RWPE2 (cell line): ENCODE measurements around the gene PRDM16.

Experiments used
- ATAC-seq: fragments of 200-7000 bp; cut with Tn5 transposase; 3 replicates; pipeline ENCODE4 v1.9.1; 2021; ENCODE audit warnings: low read depth
- DNase-seq: peaks from one replicate; pipeline ENCODE4 v3.0.0-alpha.2; 2020; ENCODE audit warnings: low spot score
- H3K27ac ChIP-seq: fragments of 450-650 bp; 2 replicates; pipeline ENCODE4 v1.5.1; 2017; ENCODE audit warnings: mild to moderate bottlenecking; ENCODE audit not compliant: poor library complexity, severe bottlenecking
- H3K27me3 ChIP-seq: fragments of 250-450 bp; sonication (Bioruptor Pico); 2 replicates; pipeline ENCODE4 v1.5.1; 2021; ENCODE audit warnings: mild to moderate bottlenecking, moderate library complexity; ENCODE audit not compliant: insufficient read depth, poor library complexity, severe bottlenecking
- H3K36me3 ChIP-seq: fragments of 250-450 bp; sonication (Bioruptor Pico); 2 replicates; pipeline ENCODE4 v1.5.1; 2020; ENCODE audit warnings: low read depth, mild to moderate bottlenecking, moderate library complexity
- H3K4me1 ChIP-seq: fragments of 250-450 bp; sonication (Bioruptor Pico); 2 replicates; pipeline ENCODE4 v1.5.1; 2021; ENCODE audit warnings: mild to moderate bottlenecking, moderate library complexity; ENCODE audit not compliant: insufficient read depth, poor library complexity, severe bottlenecking
- H3K4me3 ChIP-seq: fragments of 250-450 bp; sonication (Bioruptor Pico); 2 replicates; pipeline ENCODE4 v1.5.1; 2021; ENCODE audit warnings: mild to moderate bottlenecking, moderate library complexity; ENCODE audit not compliant: severe bottlenecking
- H3K9me3 ChIP-seq: fragments of 250-450 bp; sonication (Bioruptor Pico); 2 replicates; pipeline ENCODE4 v1.5.1; 2021; ENCODE audit warnings: mild to moderate bottlenecking, moderate library complexity; ENCODE audit not compliant: severe bottlenecking
- CTCF ChIP-seq: fragments of 450-650 bp; IDR thresholded peaks from one replicate; pipeline ENCODE4 v1.5.1; 2017; ENCODE audit warnings: mild to moderate bottlenecking, moderate library complexity; ENCODE audit not compliant: poor library complexity, severe bottlenecking

The PRDM16 gene

DNA sequence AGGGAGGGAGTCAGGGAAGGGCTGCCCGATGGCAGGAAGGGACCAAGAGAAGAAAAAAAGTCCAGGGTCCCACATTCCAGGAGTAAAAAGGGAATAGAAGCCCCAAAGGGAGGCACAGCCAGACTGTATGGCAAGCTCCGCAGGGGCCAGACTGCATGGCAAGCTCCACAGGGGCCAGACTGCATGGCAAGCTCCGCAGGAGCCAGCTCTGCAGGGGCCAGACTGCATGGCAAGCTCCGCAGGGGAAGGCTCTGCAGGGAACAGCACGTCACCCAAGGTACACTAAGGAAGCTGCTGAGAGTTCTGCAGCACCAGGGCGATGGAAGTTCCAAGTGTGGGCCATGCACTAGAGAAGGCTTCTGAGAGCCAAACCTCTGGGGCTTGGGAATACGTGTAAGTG, 228.8 kb downstream of the PRDM16 start:
- no peak overlapping the region for H3K27ac ChIP-seq
- H3K36me3 ChIP-seq: no peaks in the 10 kb centered on the region
- H3K27me3 ChIP-seq: peaks cover 36% of the 10 kb centered on the region
- H3K4me3 ChIP-seq: no peak overlapping the region
- H3K9me3 ChIP-seq: no peaks in the 10 kb centered on the region
- TF ChIP-seq CTCF: no peak
- DNase-seq: no peak
- no peaks in the 10 kb centered on the region for H3K4me1 ChIP-seq
- no peak for ATAC-seq

- no peak overlapping the region for H3K4me3 ChIP-seq
- DNase-seq: no peak
- no peaks in the 10 kb centered on the region for H3K9me3 ChIP-seq
- no peaks in the 10 kb centered on the region for H3K36me3 ChIP-seq
- no peak for ATAC-seq
- no peaks in the 10 kb centered on the region for H3K4me1 ChIP-seq
- TF ChIP-seq CTCF: no peak
- peaks cover 31% of the 10 kb centered on the region for H3K27me3 ChIP-seq
- no peak overlapping the region for H3K27ac ChIP-seq
These were observed 229.2 kb downstream of the PRDM16 start for GRCh38 chr1:3298197-3298596.

GRCh38 chr1:3304246-3304645, 235.2 kb downstream of the PRDM16 start:
- H3K36me3 ChIP-seq: no peaks in the 10 kb centered on the region
- no peak for TF ChIP-seq CTCF
- peaks cover 16% of the 10 kb centered on the region for H3K4me1 ChIP-seq
- H3K27me3 ChIP-seq: peaks cover 10% of the 10 kb centered on the region
- ATAC-seq: no peak
- no peak for DNase-seq
- H3K4me3 ChIP-seq: no peak overlapping the region
- H3K27ac ChIP-seq: no peak overlapping the region
- no peaks in the 10 kb centered on the region for H3K9me3 ChIP-seq

DNA sequence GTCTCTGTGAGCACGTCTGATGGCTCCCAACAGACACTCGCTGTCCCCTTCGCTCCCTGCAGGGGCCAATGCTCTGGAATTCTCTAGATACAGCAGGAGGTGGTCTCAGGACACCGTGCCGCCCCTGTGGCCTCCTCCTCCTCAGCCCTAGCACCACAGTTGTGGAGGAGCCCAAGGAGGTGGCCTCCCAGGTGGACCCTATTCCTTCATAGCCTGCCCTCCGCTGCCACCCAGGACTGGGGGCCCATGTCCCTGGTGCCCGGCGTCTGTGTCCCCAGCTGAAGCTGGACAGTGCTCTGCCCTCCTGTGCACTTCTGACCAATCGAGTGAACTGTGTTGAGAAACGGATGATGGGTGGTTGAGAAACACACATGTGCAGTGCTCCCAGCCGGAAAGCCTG, 235.7 kb downstream of the PRDM16 start:
- H3K27ac ChIP-seq: no peak overlapping the region
- ATAC-seq: no peak
- no peak for TF ChIP-seq CTCF
- no peaks in the 10 kb centered on the region for H3K9me3 ChIP-seq
- no peak overlapping the region for H3K4me3 ChIP-seq
- peaks cover 10% of the 10 kb centered on the region for H3K27me3 ChIP-seq
- H3K4me1 ChIP-seq: peaks cover 16% of the 10 kb centered on the region
- H3K36me3 ChIP-seq: no peaks in the 10 kb centered on the region
- DNase-seq: no peak

GRCh38 chr1:3305156-3305555, 236.2 kb downstream of the PRDM16 start:
- Histone ChIP-seq H3K4me3 (no peak overlapping the region), H3K27me3 (peaks cover 10% of the 10 kb centered on the region), H3K4me1 (peaks cover 16% of the 10 kb centered on the region), H3K27ac (no peak overlapping the region), H3K9me3 (no peaks in the 10 kb centered on the region), H3K36me3 (no peaks in the 10 kb centered on the region)
- ATAC-seq: no peak
- DNase-seq: no peak
- no peak for TF ChIP-seq CTCF
